Cardiac fibroblast (primary cell): Measurements from ENCODE around the gene LOXHD1.

Experiments
- DNase-seq, 2 donors: peaks; one replicate each; pipeline versions ENCODE4 v3.0.0 to v3.0.0-alpha.2; 2010; ENCODE audit warnings: low read depth in 2 of 2
- H3K4me3 ChIP-seq, 2 donors: replicated peaks in 1 of 2; 1 replicate in 1 of 2; 2 replicates in 1 of 2; pipeline ENCODE4 v1.5.1; 2011; ENCODE audit warnings: low read depth in 2 of 2, low read length in 2 of 2, mild to moderate bottlenecking in 2 of 2, moderate library complexity in 1 of 2
- TF ChIP-seq, protein P1 (sequence below): IDR thresholded peaks from one replicate; pipeline ENCODE4 v1.5.1; 2011; ENCODE audit warnings: low read depth, mild to moderate bottlenecking, low read length, inconsistent platforms

The LOXHD1 gene

DNA sequence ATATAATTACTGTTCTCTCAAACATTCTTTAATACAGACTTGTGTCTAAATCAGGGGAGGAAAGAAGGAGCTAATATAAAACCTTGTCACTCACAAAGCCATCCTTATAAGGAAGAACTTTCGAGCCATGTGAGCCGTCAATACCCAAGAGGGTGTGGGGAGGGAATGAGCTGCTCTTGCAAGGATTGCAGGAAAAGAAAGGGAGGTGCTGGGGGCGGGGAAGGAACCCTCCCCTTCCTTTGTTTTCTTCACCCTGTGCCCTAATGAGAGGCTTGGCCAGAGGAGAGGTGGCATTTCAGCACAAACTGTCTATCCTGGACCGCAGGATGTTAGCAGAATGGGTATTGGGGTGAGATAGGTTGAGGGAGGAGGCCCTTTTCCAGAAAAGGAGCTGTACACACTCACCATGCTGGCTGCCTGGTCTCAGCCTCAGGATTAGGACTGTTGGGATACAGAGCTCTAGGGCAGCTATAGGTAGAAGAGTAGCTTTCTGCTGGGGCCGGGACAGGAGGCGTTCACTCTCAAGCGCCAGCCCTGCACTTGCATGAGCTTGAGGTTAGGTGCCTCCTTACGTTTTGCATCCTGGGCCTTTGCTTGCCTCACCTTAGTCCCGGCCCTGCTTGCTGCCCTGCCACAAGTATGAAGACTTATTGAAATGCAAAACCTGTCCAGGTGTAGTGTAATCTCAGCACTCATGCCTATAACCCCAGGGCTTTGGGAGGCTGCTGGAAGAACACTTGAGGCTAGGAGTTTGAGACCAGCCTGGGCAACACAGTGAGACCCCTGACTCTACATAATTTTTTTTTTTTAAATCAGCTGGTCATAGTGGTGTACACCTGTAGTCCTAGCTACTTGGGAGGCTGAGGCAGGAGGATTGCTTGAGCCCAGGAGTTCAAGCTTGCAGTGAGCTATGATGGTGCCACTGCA, 190.5 kb downstream of the LOXHD1 start:
- no peak overlapping the region for H3K4me3 ChIP-seq
- no peak for DNase-seq
- TF ChIP-seq, protein P1, sequence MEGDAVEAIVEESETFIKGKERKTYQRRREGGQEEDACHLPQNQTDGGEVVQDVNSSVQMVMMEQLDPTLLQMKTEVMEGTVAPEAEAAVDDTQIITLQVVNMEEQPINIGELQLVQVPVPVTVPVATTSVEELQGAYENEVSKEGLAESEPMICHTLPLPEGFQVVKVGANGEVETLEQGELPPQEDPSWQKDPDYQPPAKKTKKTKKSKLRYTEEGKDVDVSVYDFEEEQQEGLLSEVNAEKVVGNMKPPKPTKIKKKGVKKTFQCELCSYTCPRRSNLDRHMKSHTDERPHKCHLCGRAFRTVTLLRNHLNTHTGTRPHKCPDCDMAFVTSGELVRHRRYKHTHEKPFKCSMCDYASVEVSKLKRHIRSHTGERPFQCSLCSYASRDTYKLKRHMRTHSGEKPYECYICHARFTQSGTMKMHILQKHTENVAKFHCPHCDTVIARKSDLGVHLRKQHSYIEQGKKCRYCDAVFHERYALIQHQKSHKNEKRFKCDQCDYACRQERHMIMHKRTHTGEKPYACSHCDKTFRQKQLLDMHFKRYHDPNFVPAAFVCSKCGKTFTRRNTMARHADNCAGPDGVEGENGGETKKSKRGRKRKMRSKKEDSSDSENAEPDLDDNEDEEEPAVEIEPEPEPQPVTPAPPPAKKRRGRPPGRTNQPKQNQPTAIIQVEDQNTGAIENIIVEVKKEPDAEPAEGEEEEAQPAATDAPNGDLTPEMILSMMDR = no peak

DNA sequence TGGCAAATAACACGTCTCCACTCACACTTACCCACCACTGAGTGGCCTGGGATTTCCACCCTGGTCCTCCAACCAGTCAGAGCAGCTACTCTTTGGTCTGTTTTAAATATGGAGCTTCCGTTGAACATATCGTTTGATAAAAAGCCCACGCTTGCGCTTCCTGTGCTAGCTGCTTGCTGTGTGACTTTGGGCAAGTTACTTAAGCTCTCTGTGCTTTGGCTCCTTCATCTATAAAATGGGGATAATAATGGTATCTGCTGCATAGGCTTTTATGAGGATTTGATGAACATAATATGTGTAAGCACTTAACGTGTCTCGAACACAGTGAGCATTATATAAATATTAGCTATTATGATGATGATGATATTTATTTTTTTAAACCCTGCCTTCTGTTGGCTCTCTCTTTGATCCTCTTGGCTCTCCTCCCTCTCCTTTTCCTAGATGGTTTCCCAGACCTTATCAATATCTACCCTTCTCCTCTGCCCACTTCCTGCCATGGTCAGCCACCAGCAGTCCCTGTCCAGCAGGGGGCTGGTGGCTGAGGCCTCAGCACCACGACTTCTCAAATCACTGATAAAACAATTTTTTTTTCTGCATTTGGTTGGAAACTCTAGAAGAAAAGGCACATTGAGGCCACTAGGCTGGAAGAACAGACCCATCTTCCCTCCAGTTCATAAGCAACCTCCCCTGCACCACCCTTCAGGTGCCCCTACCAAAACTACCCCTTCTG, 191.9 kb downstream of the LOXHD1 start:
- TF ChIP-seq, protein P1 = no peak
- no peak for DNase-seq
- no peak overlapping the region for H3K4me3 ChIP-seq

DNA sequence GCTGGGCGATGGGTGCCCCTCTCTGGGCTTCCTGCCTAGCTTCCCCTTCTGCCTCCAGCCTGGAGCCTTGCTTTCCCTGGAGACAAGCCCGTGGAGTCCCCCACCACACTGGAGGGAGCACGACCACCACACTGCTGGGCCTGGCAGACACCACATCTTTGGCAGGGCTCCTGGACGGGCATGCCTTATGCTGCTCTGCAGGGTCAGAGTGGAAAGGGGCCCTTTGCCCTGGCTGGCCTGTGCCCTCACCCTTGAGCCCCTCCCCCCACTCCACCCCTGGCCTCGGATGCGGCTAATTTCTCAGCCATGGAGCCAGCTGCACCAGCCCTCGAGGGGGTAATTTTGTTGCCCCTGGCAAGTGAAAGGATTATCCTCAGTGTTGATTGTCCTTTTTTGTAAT, 194.5 kb downstream of the LOXHD1 start:
- DNase-seq = no peak
- no peak overlapping the region for H3K4me3 ChIP-seq
- TF ChIP-seq, protein P1 = no peak

DNA sequence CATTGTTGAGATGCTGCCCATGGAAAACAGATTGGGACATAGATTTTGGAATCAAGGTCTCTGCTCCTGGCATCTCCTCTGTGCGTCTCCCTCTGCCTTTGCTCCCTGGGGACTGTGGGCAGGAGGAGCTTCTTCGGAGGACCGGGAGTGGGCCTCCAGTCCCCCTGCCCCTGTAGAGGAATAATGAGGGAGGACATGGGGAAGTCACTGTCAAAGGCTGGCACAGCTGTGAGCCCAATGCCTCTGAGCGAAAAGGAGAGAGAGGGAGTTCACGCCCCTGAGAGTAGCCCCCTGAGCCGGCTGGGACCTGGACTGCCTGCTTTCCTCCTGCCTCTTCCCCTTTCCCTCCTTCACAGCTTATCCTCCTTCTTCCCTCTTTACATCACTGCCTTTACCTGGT, 195.0 kb downstream of the LOXHD1 start:
- H3K4me3 ChIP-seq = no peak overlapping the region
- no peak for DNase-seq
- TF ChIP-seq, protein P1 = no peak

DNA sequence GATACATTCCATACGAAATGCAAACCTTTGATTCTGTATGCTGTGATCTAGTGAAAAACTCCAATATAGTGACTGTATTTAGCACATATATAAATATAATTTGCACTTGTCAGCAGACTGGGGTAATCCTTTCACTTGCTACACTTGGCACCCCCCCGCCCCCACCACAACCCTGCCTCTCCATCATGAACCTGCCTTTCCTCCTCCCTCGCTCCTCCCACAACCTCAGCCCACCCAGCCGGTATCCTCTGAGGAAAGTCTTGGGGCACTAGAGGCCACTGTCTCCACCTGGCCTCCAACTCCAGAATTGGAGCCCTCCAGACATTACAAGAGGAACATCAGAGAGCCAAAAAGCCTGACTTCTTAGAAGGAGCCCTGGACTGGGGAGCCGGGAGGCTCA, 196.3 kb downstream of the LOXHD1 start:
- TF ChIP-seq, protein P1 = no peak
- H3K4me3 ChIP-seq = no peak overlapping the region
- DNase-seq = no peak

DNA sequence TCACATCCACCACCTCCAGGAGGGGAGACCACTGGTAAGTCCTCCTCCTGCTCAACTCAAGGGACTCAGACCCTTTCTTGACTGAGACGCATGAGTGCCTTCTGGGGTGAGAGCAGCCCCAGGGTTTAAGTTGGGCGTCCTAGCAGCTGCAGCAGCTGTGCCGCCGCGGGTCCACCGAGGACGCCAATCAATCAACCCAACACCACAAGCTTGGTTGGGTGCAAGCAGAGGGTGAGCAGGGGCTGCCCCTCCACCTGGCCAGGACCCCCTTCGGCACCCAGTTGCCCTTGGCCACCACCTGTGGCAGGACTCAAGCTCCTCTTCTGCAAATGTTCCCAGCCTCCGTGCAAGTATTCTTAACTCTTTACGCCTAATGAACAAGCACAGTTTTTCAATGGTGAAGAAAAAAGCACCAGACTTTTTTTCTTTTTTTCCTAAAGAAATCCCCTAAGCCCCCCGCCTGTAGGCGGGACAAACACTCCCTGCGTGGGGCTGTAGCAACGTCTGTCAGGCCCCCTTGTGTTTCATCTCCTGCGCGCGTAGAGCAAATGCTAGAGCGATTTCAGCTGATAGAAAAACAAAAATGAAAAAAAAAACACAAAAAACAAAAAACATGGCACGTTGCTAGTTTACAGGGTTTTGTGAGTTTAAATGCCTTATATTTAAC, 197.1 kb downstream of the LOXHD1 start:
- H3K4me3 ChIP-seq = no peak overlapping the region
- no peak for DNase-seq
- TF ChIP-seq, protein P1 = no peak
